SK-N-SH treated with all-trans-retinoic acid at 6 μM for 48 hours (cell line): ENCODE data around the gene PIMREG.

Experiments used
- ISL1 ChIP-seq: fragments of 250-450 bp; sonication (Bioruptor Pico); IDR thresholded peaks from 2 replicates; pipeline ENCODE4 v2.1.2; 2022; ENCODE audit warnings: mild to moderate bottlenecking, moderate library complexity
- ZFP30 ChIP-seq: fragments of 450-650 bp; formaldehyde crosslinking; IDR thresholded peaks from 2 replicates; pipeline ENCODE4 v1.5.0; 2022; ENCODE audit warnings: mild to moderate bottlenecking, moderate library complexity
- TF ChIP-seq, protein P1 (sequence below): fragments of 250-450 bp; sonication (Bioruptor Pico); IDR thresholded peaks from 2 replicates; pipeline ENCODE4 v1.8.0; 2021; ENCODE audit warnings: low read depth, mild to moderate bottlenecking, moderate library complexity, borderline replicate concordance
- TF ChIP-seq, protein P2 (sequence below): fragments of 250-450 bp; sonication (Bioruptor Pico); IDR thresholded peaks from 2 replicates; pipeline ENCODE4 v1.5.0; 2020; ENCODE audit warnings: mild to moderate bottlenecking, moderate library complexity
- TF ChIP-seq, protein P3 (sequence below): fragments of 250-450 bp; sonication (Bioruptor Pico); IDR thresholded peaks from 2 replicates; pipeline ENCODE4 v1.8.0; 2020; ENCODE audit warnings: mild to moderate bottlenecking, moderate library complexity, borderline replicate concordance

DNA sequence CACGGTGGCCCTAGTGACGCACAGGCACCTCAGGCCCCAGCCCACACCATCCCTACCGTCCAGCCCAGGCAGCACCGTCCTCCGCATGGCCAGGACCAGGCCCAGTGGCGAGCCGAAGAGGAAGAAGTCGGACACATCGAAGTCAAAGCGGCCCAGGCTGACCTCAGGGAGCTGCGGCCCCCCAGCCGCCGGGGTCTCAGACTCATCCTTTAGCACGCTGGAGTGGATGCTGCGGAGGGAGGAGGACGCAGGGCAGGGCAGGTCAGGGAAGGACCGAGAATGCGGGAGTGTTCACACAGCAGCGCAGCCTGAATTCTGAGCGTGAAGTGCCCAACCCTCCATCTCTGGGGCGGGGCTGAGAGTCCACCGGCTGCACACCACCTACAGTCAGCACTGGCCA lies 30.1 kb downstream of the PIMREG start:
- no peak for TF ChIP-seq ISL1 (CRISPR knock-in tag)
- TF ChIP-seq, protein P1, sequence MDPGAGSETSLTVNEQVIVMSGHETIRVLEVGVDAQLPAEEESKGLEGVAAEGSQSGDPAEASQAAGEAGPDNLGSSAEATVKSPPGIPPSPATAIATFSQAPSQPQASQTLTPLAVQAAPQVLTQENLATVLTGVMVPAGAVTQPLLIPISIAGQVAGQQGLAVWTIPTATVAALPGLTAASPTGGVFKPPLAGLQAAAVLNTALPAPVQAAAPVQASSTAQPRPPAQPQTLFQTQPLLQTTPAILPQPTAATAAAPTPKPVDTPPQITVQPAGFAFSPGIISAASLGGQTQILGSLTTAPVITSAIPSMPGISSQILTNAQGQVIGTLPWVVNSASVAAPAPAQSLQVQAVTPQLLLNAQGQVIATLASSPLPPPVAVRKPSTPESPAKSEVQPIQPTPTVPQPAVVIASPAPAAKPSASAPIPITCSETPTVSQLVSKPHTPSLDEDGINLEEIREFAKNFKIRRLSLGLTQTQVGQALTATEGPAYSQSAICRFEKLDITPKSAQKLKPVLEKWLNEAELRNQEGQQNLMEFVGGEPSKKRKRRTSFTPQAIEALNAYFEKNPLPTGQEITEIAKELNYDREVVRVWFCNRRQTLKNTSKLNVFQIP (CRISPR knock-in tag), result no peak
- TF ChIP-seq, protein P2, sequence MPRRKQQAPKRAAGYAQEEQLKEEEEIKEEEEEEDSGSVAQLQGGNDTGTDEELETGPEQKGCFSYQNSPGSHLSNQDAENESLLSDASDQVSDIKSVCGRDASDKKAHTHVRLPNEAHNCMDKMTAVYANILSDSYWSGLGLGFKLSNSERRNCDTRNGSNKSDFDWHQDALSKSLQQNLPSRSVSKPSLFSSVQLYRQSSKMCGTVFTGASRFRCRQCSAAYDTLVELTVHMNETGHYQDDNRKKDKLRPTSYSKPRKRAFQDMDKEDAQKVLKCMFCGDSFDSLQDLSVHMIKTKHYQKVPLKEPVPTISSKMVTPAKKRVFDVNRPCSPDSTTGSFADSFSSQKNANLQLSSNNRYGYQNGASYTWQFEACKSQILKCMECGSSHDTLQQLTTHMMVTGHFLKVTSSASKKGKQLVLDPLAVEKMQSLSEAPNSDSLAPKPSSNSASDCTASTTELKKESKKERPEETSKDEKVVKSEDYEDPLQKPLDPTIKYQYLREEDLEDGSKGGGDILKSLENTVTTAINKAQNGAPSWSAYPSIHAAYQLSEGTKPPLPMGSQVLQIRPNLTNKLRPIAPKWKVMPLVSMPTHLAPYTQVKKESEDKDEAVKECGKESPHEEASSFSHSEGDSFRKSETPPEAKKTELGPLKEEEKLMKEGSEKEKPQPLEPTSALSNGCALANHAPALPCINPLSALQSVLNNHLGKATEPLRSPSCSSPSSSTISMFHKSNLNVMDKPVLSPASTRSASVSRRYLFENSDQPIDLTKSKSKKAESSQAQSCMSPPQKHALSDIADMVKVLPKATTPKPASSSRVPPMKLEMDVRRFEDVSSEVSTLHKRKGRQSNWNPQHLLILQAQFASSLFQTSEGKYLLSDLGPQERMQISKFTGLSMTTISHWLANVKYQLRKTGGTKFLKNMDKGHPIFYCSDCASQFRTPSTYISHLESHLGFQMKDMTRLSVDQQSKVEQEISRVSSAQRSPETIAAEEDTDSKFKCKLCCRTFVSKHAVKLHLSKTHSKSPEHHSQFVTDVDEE (CRISPR knock-in tag), result no peak
- TF ChIP-seq, protein P3, sequence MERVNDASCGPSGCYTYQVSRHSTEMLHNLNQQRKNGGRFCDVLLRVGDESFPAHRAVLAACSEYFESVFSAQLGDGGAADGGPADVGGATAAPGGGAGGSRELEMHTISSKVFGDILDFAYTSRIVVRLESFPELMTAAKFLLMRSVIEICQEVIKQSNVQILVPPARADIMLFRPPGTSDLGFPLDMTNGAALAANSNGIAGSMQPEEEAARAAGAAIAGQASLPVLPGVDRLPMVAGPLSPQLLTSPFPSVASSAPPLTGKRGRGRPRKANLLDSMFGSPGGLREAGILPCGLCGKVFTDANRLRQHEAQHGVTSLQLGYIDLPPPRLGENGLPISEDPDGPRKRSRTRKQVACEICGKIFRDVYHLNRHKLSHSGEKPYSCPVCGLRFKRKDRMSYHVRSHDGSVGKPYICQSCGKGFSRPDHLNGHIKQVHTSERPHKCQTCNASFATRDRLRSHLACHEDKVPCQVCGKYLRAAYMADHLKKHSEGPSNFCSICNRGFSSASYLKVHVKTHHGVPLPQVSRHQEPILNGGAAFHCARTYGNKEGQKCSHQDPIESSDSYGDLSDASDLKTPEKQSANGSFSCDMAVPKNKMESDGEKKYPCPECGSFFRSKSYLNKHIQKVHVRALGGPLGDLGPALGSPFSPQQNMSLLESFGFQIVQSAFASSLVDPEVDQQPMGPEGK (CRISPR knock-in tag), result no peak
- TF ChIP-seq ZFP30 (CRISPR knock-in tag), result no peak
